HFF-Myc (cell line): ENCODE measurements around the gene CBR4.

Experiments used
- DNase-seq: peaks from one replicate; pipeline ENCODE4 v3.0.0-alpha.2; 2011; ENCODE audit warnings: low read depth; ENCODE audit errors: extremely low read depth
- H3K4me3 ChIP-seq: replicated peaks from 2 replicates; pipeline ENCODE4 v1.5.1; 2011; ENCODE audit warnings: low read depth, mild to moderate bottlenecking, control low read depth, low read length
- TF ChIP-seq, protein P1 (sequence below): IDR thresholded peaks from 2 replicates; pipeline ENCODE4 v1.5.1; 2012; ENCODE audit warnings: mild to moderate bottlenecking, low read depth, low read length, control low read depth; ENCODE audit errors: missing control alignments

Gene CBR4

DNA sequence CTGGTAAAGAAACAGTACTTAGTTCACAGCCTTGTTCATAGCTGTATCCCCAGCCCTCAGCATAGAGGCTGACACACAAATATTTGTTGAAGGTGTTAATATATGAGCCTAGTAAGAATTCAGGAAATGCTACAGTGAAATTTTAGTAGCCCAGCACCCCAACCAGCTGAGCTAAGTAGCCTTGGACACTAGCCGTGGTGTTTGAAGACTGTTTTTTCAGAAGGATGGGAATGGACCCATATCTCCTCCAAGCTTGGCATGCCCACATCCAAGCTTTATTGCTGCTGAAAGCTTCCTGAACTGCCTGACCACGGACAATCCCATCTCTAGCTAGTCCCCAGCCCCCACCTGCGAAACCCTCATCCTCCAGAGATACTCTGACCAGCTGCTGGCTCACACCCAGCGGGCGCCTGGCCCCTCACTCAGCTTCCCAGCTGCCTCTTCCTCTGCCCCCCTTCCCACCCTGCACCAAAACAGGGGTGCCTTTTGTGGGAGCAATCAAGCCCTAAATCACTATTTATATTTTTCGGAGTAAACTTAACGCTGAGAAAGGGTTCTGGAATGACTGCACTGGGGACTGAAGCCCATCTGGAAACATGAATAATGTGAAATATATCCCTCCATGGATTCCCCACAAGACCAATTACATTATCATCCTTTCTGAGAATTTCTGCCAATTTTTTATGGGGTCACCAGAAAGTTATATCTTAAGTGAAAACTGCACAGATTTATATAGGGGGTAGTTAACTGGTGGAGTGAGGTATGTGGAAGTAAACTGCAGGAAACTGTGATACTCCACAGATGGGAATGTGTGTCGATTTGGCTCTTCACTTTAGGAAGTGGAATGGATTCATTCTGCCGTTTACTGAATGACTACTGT, 41.1 kb upstream of the CBR4 start:
- DNase-seq, result no peak

DNA sequence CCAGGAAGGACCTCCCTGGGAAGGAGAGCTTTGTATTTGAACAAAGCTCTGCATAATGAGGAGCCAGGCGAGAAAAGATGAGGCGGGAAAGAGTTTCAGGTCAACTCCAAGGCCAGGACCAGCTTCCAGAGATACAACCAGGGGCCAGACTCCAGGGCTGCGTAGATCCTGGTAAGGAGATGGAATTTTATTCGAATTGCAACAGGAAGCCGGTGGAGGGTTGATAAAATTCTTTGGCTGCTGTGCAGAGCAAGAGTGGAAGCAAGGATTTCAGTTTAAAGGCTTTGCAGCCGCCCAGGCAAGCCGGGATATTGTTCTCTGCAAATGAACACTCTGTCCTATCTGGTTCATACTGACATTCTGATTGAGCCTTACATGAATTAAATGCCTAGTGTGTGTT, 40.2 kb upstream of the CBR4 start:
- H3K4me3 ChIP-seq, result no peak overlapping the region
- DNase-seq, result no peak

More for the DNA sequence above, 41.1 kb upstream of the CBR4 start:
- H3K4me3 ChIP-seq, result no peak overlapping the region
- TF ChIP-seq, protein P1, sequence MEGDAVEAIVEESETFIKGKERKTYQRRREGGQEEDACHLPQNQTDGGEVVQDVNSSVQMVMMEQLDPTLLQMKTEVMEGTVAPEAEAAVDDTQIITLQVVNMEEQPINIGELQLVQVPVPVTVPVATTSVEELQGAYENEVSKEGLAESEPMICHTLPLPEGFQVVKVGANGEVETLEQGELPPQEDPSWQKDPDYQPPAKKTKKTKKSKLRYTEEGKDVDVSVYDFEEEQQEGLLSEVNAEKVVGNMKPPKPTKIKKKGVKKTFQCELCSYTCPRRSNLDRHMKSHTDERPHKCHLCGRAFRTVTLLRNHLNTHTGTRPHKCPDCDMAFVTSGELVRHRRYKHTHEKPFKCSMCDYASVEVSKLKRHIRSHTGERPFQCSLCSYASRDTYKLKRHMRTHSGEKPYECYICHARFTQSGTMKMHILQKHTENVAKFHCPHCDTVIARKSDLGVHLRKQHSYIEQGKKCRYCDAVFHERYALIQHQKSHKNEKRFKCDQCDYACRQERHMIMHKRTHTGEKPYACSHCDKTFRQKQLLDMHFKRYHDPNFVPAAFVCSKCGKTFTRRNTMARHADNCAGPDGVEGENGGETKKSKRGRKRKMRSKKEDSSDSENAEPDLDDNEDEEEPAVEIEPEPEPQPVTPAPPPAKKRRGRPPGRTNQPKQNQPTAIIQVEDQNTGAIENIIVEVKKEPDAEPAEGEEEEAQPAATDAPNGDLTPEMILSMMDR, result no peak

DNA sequence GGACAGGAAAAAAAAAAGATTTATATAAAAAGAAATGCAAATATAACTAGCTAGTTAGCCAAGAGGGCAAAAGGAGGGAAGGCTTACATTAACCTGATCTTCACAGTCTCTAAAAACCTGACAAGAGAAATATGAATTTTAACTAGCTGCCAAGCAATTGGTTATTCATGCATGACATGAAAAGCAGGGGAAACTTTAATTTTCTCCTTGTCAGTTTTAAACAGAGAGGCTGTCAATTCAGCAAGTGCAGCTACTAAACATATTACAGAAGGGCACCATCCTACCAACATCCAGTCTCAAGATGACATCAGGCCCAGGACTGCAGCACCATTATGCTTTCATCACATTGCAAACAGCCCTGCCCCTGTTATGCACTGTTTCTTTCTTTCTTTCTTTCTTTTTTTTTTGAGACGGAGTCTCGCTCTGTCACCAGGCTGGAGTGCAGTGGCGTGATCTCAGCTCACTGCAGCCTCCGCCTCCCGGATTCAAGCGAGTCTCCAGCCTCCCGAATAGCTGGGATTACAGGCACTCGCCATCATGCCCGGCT, 38.9 kb upstream of the CBR4 start:
- TF ChIP-seq, protein P1, result no peak
- no peak for DNase-seq
- H3K4me3 ChIP-seq, result no peak overlapping the region

More for the DNA sequence above, 40.2 kb upstream of the CBR4 start:
- TF ChIP-seq, protein P1, result no peak

DNA sequence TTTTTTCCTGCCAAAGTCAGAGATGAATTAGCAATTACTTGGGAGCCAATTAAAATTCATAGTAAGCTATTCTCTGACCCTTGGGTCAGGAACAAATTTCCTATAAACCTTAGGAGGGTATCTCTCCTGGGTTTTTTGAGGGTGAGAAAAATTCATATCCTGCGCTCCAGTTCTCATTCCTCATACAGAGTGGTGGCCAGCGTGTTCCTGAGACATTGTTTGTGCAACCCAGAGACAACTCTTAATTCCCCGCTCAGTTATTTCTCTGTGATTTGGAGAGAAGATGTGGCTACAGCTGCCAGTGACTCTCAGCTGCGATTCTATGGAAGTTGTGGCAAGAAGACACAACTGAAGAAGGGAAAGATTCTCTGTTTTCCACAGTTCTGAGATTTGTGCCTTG, 37.9 kb upstream of the CBR4 start:
- H3K4me3 ChIP-seq, result no peak overlapping the region
- TF ChIP-seq, protein P1, result no peak
- no peak for DNase-seq

DNA sequence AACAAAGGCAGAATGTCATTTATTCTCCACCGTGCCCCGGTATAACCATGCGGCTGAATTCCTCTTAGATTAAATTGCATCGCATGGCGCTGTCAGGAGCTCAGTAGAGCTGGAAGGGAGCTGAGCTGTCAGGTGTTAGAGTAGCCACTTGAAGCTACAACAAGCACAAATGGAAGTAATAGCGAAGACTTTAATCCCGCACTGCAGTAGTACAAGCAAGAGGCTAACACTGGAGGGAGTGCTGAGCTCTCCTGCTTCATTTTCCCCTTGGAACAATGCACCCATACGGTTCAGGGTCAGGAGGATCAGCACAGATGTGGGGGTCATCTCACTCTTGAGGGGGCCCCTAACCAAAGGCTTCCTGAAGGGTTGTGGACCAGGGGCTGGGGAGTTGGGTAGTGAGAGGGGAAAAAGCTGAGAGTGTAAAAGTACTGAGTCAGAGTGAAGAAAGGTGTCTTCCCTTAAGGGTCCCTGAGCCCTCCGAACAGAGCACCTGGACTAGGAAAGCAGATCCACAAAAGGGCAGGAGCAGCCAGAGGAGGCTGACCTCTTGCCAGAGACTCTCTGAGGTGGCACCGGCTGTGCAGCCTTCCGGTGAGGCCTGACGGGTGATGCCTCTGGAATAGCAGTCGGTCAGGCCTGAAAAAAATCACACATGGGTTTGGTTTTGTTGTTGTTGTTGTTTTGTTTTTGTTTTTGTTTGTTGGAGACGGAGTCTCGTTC, 36.0 kb upstream of the CBR4 start:
- TF ChIP-seq, protein P1, result no peak
- DNase-seq, result no peak
- H3K4me3 ChIP-seq, result no peak overlapping the region

DNA sequence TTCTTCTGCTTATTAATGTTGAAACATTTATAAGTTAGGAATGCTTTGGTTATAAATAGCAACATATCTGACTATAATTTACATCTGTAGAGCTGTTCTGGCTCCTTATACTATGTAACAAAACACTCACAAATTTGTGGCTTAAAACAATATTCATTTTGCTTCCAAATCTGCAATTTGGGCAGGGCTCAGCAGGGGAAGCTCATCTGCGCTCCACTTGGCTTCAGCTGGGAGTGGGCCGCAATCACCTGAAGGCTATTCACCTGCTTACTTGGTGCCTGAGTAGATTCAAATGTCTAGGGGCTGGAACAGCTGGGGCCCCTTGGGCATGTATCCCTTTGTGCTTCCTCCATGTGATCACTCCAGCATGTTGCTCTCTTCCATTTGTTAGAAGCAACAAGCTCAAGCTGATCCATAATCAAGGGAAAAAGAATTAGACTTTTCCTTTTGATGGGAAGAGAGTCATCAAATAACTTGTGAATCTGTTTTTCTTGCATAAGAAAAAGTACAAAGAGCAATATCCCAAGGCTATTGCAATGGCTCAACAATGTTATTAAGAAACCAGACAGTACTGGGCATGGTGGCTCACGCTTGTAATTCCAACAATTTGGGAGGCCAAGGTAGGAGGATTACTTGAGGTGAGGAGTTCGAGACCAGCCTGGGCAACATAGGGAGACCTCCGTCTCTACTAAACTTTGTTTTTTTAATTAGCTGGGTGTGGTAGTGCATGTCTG, 34.8 kb upstream of the CBR4 start:
- TF ChIP-seq, protein P1, result no peak
- no peak overlapping the region for H3K4me3 ChIP-seq
- no peak for DNase-seq
